ENCODE results near the gene EFNA3.

DNA sequence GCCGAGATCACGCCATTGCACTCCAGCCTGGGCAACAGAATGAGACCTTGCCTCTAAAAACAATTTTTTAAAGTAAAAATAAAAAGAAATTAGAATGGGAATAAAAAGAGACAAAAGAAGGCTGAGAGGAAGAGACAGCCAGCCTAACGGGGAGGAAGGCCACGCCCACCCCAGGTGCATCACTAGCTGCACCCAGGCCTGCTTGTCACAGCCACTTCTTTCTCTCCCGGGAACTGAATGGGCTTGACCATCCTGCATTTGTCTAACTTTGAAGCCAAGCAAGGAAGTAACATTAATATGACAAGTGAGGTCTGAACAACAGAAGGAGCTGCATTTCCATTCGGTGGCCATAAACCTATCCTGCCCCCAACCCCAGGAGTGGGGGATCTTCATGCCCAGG lies 28.2 kb downstream of the EFNA3 start:
- TF ChIP-seq, protein P1, sequence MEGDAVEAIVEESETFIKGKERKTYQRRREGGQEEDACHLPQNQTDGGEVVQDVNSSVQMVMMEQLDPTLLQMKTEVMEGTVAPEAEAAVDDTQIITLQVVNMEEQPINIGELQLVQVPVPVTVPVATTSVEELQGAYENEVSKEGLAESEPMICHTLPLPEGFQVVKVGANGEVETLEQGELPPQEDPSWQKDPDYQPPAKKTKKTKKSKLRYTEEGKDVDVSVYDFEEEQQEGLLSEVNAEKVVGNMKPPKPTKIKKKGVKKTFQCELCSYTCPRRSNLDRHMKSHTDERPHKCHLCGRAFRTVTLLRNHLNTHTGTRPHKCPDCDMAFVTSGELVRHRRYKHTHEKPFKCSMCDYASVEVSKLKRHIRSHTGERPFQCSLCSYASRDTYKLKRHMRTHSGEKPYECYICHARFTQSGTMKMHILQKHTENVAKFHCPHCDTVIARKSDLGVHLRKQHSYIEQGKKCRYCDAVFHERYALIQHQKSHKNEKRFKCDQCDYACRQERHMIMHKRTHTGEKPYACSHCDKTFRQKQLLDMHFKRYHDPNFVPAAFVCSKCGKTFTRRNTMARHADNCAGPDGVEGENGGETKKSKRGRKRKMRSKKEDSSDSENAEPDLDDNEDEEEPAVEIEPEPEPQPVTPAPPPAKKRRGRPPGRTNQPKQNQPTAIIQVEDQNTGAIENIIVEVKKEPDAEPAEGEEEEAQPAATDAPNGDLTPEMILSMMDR (IDR thresholded peaks at IDR 0.05) = no peak
- TF ChIP-seq POLR2A (IDR thresholded peaks at IDR 0.05) = no peak

Data from heart left ventricle (tissue), 13 donors.